Stimulated activated CD4-positive, alpha-beta T cell treated with anti-CD3 and anti-CD28 coated beads, Interleukin-1b, Interleukin-23, amount 100 ng/mL, for 48 hours (primary cell): ENCODE measurements around the gene UBE3C.

Source experiments
- DNase-seq: peaks from one replicate; pipeline ENCODE4 v3.0.0-alpha.2; 2020

UBE3C gene

DNA sequence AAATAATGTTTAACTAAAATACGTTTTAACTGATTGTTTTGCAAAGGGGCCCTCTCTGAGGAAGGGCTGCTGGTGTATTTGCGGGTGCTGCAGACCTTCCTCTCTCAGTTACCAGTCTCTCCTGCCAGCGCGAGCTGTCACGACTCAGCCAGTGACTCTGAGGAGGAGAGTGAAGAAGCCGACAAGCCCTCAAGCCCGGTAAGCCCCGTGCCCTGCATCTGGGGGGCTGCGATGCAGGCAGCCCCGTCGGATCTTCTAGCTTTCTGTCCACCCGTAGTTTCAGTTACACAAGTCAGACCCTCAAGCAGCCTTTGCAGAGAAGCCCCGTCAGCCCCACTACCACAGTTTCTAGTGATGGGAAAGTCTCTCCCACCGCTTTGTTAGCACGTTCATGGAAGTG lies 45.1 kb downstream of the UBE3C start:
- DNase-seq = no peak

DNA sequence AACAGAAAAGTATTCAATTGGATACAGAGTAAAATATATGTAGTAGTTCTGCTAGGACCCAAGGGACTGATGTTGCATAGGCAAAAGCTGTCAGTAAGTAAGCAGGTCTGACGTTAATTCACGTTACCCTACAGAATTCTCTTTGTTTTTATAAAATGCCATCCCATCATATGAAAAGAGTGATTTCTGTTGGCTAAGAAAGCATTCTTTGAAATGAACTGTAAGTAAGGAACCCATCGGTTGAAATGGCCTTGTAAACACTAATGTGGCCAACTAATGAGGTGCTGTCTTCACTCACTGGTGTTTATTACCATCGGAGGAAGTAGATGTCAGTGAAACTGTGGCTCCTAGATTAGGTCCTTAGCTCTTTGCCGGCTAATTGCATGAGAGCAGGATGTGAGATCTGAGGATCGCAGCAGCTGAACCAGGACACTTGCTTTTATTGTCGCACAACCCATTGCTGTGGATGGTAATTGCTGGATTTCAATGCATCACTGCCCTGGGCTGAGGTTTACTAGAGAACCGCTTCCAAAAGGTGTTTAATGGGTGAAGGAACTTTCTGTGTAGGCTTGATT lies 49.5 kb downstream of the UBE3C start:
- DNase-seq = no peak

DNA sequence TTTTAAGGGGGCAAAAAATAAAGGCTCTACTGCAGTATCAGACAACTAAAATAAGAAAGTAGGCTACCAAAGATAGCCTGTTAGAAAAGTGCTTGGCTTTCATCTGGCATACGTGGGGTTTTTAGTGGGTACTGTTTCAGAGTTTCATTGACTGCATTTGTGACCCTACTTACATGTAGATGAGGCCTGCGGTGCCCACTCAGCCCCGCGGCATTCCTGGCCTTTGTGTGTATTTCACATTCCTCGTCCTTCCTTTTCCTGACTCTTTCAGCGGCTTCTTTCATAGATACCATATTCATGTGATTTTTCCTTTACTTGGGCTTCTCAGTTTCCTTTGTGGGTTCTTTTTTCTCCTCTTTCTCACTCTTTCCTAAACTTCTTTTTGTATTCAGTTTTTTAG lies 50.7 kb downstream of the UBE3C start:
- no peak for DNase-seq

DNA sequence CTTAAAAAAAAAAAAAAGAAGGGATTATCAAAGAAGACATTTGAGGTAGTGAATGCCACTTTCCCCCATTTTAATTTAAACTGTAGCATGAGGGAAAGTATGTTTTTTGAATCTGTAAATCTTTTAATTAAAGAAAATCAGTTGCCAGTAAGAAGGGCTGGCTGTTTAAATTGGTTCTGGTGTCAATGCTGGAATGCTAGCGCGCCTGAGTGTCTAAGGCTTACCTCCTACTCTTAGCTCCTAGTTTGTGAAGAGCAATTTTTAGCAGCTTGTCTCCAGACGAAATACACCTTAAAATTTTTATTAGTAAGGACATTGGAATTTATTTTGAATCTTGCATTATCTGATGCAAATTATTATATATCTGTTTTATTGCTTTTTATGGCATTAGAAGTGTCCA lies 54.1 kb downstream of the UBE3C start:
- DNase-seq = no peak

DNA sequence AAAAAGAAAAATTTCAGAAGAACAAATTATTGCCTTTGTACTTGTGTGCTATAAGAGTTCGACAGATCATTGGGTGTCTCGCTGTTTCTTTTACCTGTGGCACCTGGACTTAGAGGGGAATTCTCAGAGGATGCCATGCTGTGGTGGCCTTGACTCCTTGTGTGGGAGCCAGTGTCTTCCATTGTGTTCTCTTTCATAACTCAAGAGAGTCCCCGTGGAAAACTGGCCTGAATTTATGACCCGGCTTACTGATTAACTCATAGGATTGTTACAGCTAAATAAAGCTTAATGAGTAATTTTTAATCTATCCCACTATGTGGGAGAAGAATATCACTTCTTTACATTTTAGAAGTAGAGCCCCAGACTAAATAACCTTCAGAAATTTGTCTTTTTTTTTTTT lies 54.5 kb downstream of the UBE3C start:
- no peak for DNase-seq

DNA sequence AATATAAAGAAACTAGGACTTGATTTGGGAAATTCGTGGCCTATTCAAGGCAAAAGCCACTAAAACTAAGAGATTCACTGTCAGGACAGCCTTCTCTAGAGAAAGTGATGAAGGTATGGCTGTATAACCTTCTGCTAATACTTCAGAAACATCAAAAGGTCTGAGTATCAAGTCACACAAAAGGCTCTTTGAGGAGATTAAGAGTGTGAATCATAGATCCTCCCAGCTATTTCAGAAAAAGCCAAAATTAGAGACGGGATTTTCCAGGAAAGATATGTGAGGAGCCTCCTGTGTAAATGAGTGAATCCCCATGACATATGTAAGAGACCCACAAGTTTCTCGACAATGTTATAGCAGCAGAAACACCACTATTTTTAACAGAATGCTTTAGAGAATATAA lies 56.2 kb downstream of the UBE3C start:
- DNase-seq = no peak

DNA sequence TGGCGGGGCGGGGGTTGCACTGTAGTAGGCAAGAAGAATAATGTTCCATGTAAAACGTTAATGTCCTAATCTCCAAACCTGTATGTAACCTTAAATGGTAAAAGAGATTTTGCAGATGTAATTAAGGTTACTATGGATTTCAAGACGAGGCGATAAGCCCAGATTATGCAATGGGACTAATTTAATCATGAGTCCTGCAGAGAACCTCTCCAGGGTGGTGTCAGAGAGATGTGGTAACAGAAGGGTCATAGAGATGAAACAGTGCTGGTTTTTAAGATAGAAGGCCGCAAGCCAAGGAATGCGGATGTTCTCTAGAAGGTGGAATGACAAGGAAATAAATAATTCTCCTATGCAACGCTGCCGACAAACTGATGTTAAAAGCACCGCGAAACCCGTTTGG lies 57.1 kb downstream of the UBE3C start:
- DNase-seq = no peak

DNA sequence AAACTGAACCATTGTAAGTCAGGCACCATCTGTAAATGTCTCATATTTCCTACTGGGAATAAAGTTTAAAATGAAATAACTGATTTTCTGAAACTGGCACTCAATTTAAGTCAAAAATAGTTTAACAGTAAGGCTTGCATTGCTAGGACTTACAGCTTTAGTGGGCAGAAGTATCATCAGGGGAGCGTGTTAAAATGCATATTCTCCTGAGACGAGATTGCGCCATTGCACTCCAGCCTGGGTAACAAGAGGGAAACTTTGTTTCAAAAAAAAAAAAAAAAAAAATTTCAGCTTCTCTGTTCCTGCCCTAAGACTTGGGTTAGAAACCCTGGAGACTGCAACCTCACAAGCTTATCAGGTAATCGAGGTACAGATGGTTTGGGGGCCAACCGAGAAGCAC lies 65.4 kb downstream of the UBE3C start:
- DNase-seq = no peak

DNA sequence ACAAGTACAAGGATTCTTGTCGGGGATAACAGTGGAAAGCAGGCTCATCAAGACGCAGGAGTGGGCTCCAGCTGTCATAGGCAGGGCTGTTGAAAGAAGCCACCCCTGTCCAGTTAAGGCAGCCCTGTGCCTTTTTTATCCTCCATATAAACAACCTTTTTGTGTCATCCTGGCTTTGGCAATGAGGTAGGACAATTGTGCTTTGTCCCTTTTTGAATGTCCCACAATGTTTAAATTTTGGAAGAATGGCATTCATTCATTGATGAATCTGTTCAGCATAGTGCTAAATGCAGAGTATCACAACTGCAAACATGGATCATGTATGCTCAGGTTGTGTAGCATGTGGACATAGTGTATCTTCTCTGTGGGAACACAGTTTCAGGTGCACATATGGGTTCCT lies 66.7 kb downstream of the UBE3C start:
- DNase-seq = no peak

DNA sequence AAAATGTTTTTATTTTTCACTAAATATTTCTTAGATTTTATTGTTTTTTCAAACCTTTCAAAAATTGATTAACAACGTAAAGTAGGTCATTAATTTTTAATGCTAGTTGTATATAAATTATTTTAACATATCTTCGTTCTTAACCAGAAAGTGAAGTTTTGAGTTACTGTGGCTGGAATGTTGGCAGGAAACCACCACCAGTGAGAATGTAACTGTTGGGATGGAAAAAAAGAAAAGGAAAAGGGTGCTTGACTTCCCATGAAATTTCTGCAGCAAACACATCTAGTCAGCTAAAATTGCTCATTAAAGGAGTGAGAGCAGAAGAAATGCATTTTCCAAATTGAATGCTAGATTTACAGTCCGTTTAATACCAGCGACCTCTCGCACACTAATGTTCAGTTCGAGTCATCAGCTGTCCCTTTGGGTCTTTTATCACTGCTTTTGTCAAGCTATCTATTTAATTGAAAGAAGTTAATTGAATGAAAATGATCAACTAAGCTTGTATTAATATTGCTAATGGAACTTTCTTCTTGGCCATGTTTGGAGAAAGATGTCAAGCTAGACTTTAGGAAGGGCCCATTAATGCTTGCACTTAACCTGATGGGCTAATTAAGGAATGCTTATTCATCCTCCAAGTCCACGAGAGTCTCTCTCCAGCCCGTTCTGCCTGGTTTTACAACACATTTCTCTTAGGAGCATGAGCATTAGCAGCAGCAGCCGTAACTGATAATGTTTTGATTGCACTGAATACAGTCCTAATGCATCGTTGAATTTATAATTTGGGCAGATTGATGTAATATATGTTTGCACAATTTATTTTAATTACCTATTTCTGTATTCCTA lies 70.1 kb downstream of the UBE3C start:
- DNase-seq = no peak

DNA sequence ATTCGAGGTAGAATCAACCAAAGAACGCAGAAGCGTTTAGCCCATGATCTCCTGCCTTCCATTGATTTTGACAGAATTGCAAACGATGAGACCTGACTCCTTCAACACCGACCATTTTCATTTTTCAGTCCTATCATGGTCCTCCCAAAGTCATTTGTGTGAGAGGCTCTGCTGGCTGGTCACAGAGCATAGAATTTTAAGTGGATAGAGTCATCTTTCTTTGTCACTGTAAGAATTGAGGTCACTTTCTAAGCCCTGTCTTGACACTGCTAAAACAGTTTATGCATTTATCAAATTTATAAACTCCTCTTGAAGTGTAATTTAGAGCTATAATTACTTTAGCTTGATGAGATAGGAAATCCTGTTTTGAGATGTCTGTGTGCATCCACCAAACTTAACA lies 72.0 kb downstream of the UBE3C start:
- no peak for DNase-seq

DNA sequence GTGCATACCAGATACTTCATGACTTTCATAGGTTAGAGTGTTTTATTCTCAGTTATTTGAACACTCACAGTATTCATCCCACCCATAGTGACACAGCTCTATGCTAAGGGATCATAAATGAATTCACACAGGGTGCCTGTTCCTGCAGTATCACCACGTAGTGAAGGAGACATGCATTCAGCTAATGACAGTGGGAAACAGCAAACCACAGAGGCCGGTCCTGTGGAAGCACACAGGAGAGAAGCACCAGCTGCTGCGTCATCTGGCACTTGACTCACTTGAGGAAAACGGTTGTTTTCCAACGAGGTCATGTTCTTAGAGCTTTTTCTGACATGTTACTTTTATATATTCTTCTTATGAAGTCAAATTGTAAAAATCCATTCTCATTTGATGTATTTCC lies 73.0 kb downstream of the UBE3C start:
- DNase-seq = no peak

DNA sequence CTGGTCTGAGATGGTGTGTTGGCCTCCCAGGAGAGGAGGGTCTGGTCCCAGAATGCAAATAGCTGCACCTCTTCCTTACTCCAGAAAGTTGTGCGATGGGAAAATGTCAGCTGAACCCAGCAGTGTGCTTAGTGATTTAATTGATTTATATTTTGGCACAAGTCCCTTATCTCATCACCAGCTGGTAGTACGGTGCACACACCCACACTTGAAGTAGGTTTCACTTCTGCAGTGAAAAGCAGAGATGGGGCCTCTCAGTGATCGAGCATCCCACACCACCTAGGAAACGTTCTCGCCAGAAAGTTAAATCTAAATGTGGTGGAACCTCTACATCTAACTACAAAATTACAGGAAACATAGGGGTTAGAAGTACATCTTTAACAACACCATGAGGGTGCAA lies 80.4 kb downstream of the UBE3C start:
- DNase-seq = no peak

DNA sequence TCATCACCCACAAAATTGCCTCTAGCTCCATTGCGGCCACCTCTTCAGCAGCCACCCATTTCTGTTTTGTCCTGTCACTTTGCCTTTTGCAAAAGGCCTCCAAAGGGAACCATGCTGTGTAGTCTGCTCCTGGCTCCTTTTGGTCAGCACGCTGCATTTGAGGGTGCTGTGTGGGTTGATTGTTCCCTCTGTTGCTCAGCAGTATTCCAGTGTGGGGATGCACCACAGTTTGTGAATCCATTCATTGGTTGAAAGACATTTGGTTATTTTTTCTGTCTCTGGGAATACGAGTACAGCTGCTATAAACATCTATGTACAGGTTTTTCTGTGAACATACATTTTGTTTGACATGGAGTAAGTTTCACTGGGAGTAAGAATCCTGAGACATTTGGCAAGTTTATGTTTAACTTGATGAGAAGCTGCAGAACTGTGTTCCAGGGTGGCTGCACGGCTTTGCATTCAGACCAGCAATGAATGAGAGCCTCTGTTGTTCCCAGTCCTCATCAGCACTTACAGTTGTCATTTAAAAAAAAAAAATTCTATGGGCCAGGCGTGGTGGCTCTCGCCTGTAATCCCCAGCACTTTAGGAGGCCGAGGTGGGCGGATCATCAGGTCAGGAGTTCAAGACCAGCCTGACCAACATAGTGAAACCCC lies 82.3 kb downstream of the UBE3C start:
- no peak for DNase-seq

DNA sequence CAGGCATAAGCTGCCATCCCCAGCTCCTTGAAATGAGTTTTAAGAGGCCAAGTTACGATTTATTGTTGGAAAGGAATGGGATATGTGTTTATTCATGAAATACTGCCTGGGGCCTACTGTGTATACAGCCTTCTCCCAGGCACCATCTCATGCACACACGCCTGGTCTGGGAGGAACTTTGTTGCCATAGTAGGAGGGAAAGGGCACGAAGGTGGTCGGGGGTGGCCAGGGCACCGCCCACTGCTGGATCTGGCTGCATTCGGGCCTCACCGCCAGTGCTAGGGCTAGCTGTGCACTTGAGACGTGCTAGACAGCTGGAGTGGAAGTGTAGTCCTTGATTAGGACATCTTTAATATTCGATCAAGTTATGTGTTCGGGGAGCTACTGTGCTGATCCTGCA lies 84.0 kb downstream of the UBE3C start:
- no peak for DNase-seq

DNA sequence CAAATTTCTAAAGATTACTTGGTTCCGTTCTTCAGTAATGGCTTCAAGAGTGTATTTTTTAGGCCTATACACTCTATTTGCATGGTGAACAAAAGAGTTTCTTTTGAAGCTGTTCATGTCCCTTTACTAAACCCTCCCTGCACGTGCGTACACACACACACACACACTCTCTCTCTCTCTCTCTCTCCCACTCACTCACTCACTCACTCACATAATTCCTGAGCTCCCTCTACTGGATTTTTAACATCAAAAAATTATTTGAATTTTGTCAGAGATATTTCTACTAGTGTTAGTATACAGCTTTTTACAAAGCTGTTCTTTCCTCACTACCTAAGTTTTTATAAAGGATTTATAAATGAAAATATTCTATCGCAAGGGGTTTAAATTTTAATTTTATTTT lies 85.9 kb downstream of the UBE3C start:
- DNase-seq = no peak

DNA sequence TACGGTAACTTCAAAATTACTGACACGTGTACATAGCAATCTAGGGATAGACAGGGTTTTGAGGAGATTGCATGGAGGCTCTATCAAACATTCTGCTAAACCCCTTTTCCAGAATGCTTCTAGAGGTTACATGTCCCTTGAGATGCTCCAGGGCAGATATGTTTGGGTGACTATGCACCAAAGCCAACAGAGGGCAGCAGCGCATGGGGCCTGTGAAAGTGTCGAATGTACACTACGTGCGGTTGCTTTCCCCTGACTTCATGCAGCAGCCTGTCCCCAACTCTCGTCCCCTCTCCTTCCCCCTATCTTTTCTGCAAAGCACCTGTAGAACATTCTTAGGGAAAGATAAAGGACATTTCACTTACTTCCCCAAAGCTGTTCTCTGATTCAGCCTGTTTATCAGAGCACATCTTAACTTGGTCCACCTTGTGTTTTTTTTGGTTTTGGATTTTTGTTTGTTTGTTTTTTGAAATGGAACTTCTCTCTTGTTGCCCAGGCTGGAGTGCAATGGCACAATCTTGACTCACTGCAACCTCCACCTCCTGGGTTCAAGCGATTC lies 90.2 kb downstream of the UBE3C start:
- DNase-seq = no peak

DNA sequence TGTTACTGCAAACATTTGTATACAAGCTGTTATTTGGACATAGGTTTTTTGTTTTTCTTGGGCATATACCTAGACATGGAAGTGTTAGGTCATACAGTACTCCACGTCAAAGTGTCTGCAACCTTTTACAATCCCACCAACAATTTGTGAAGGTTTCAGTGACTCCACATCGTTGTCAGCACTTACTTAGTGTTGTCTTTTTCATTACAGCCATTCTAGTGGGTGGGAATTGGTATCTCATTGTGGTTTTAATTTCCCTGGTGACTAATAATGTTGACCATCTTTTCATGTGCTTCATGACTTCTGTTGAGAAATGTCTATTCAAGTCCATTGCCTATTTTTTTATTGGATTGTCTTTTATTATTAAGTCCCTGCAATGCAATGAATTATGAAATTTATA lies 95.0 kb downstream of the UBE3C start:
- DNase-seq = no peak

DNA sequence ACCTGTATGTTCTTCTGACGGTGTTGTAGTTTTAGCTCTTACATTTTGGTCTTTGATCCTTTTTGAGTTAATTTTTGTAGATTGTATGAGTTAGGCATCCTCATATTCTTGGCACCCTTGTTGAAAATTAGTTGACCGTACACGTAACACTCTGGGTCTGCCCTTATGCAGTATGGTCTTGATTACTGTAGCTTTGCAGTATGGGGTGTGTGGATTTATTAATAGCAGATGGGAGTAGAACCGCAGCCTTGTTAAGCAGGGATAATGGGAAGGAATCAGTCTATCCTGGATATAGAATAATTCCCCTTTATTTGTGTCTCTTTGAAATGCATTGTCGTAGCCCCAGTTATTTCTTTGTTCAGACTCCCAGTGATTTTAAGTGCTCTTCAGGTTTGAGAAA lies 95.5 kb downstream of the UBE3C start:
- DNase-seq = no peak

DNA sequence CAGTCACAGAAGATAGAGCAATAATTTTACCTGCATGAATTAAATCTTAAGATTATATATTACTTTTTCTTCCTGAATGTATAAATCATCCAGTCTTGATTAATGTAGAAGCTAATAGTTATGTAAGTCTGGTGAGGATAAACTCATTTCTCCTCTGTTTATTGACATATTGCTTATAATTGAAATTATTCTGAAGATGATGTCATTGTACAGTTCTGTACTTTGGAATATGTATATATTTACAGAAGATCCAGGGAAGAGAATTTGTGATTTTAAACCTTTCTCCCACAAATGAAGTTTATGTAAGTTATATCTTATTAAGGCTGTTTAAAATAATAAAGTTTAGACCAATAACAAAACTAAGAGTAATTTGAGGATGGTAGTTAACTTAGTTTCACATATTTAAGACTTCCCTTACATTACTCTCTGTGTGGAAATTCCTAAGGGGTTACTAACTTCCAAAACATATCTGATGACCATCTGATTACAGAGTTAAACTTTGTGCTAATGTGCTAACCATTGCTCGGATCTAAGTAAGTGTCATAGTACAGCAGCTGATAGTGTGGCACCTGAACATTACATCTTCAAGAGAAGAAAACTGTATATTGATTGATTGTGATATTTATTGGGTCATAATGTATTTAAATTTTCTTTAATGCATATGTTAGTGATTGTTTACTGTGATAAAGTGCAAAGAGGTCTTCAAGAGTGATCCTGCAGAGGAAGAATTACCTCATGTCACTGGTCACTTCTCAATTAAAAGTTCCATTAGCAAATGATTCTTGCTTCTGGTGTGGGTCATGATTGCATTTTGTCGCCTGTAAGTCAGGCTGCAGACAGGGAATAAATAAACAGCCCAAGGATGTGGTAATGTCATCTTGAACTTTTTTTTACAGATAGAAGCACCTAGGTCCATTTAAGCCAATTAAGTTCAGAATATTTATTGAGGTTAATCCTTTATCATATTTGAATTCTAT lies 96.9 kb downstream of the UBE3C start:
- no peak for DNase-seq

DNA sequence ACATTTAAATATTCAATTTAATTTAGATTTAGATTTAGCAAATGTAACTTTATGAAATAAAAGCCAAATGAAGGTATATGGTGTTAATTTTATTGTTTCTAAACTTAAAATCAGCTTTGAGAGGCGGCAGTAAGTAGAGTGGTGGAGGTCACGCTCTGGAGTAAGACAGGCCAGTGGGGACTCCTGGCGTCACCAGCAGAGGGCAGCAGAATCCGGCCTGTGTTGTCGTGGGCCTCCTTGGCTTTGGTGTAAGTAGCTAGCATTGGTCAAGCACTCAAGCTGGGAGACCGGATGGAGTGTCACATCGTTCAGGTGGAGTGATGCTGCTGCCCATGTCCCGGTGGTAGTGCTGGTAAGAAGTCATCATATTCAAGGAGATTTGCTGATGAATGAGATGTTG lies 99.4 kb downstream of the UBE3C start:
- DNase-seq = no peak

DNA sequence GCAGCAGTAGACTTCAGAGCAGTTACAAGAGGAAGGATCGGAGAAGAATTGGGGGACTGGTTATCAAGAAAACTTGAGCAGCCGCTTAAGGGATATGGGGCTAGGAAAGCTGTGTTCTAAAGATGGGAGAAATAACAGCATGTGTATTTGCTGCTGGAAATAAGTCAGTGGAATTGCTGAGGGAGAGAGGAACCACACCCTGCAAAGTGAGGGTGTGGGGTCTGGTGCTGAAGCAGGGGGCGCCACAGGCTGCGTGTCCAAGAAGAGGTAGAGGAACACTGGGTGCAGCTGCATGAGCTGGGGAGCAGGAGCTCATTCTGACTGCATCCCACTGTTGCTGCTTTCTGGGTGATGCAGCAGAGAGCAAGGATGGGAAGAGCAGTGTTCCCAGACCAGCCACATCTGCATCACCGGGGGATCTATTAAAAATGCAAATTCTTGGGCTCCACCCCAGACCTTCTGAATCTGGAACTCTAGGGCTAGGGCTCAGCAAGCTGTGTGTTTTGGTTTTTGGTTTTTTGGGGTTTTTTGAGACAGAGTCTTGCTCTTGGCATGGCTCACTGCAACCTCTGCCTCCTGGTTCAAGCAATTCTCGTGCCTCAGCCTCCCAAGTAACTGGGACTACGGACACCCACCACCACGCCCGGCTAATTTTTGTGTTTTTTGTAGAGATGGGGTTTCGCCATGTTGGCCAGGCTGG lies 101.0 kb downstream of the UBE3C start:
- no peak for DNase-seq
